ENCODE results near the gene FBXW4. TPM values are rescaled to one million over a fixed set of nuclear protein-coding genes. Genes with fewer than 3 reads are reported as not detected.

FBXW4 gene
- total and polyA plus RNA-seq, 2 donors = 47.2 to 55.5 TPM

DNA sequence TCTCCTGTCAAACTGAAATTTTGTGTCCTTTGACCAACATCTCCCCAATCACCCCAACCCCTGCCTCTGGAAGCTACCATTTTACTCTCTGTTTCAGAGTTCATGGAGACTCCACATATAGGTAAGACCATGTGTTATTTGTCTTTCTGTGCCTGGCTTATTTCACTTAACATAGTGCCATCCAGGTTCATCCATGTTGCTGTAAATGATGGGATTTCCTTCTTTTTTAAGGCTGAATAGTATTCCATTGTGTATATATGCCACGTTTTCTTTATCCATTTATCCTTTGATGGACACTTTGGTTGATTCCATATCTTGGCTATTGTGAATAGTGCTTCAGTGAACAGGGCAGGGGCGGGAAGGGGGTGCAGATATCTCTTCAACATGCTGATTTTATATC, 18.0 kb upstream of the FBXW4 start:
- no peaks in the 10 kb centered on the region for H3K36me3 ChIP-seq (ENCODE audit: insufficient read depth)
- no peak for DNase-seq (ENCODE audit: extremely low spot score)
- 73% methylated on average over 2 of the region's 2 CpGs for WGBS
- H3K4me3 ChIP-seq (ENCODE audit: low read depth, low read length) = no peak overlapping the region
- H3K4me1 ChIP-seq (ENCODE audit: insufficient read depth) = no peaks in the 10 kb centered on the region
- no peak overlapping the region for H3K27ac ChIP-seq (ENCODE audit: low read depth)

DNA sequence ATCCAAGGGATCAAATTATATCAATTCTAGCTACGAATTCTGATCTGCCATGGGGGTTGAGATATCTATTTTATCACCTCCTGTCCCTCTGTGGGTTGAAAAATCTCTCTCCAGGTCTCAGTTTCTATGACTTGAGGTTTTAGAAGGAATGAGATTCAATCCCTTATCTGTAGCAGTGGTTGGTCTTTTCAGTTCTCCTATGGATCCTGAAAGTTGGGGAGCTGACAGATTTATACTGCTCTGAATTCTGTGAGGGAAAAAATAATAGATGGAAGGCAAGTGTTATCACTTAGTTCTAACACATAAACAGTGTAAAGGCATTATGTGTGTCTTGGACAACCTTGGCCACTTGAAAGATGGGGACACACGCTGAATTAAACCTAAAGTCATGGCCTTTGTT, 15.8 kb upstream of the FBXW4 start:
- H3K36me3 ChIP-seq (ENCODE audit: insufficient read depth) = no peaks in the 10 kb centered on the region
- WGBS = 58% methylated on average over 2 of the region's 2 CpGs
- no peak for DNase-seq (ENCODE audit: extremely low spot score)
- H3K4me1 ChIP-seq (ENCODE audit: insufficient read depth) = no peaks in the 10 kb centered on the region
- H3K4me3 ChIP-seq (ENCODE audit: low read depth, low read length) = no peak overlapping the region
- no peak overlapping the region for H3K27ac ChIP-seq (ENCODE audit: low read depth)

DNA sequence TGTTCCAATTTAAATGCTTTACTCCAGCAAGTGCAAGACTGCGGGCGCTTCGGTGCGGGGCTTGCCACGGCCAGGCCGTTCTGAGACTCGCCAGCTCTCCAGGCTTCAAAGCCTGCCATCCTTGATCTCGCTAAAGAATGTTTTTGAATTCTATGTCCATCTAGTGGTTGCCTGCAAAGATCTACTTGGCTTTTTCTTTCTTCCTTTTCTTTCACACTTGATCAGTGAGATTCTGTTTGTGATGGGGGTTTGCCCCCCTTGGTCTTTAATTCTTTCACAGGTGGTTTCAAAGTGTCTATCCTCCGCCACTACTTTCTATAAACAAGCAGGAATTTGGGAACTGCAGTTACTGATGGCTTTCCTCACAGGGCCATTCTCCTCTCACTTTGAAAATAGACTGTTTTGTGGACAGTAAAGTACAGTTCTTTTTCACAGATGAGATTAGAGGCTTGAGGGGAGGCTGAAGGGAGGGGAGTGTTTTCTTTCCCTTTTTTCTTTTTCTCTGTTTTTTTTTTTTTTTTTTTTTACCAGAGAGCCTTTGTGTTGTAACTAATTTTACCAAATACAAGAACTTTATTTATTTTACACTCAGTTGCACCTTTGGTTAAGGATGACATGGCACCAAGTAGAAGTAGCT, 15.2 kb upstream of the FBXW4 start:
- DNase-seq (ENCODE audit: extremely low spot score) = no peak
- Histone ChIP-seq H3K36me3 (ENCODE audit: insufficient read depth) (no peaks in the 10 kb centered on the region), H3K27ac (ENCODE audit: low read depth) (no peak overlapping the region), H3K4me3 (ENCODE audit: low read depth, low read length) (no peak overlapping the region), H3K4me1 (ENCODE audit: insufficient read depth) (no peaks in the 10 kb centered on the region)
- WGBS = 30% methylated on average over 9 of the region's 9 CpGs

DNA sequence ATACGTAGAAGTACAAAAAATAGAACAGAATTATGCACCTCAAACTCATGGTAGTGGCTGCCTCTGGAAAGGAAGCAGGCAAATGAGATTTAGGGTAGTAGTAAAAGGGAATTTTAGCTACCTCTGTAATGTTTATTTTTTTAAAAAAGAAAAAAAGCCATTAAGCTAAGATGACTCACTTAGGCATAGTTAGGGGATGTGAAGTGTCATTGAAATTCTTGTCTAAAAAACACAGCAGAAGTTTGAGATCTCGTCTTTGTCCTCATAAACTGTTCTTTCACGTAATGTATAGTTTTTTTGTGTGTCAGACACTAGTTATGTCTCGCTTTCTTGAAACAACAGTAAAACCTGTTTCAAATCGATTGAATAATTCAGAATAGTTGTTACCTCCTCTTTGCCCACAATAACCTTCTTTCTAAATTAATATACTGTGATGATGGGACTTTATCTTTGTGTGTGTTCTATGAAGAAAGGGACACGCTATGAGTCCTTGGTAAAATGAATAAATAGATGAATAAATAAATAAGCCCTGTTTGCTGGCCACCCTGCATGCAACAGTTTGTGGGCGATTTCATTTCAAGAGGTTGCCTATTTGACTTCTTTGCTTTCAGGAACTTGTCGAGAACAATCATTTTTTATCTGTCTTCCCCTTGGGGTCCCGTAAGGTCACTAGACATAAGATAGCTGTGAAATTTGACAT, 14.5 kb upstream of the FBXW4 start:
- H3K4me3 ChIP-seq (ENCODE audit: low read depth, low read length) = no peak overlapping the region

DNA sequence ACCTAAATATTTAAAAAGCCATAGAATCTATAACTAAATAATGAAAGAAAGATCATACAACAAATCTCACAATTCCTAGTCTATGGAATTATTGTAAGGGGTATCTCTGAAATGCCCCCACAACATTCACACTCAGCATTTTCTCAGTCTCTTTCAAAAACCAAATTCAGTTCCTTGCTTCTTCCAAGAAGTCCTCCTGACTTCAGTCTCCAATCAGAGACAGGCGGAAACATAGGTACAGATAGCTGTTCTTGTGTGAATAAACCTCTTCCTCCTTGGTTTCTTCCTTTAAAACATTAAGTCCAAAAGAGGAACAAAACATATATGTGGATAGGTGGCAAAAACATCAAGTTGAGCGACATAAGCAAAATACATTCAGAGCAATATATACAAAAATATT, 13.9 kb upstream of the FBXW4 start:
- no peaks in the 10 kb centered on the region for H3K36me3 ChIP-seq (ENCODE audit: insufficient read depth)
- no peak overlapping the region for H3K27ac ChIP-seq (ENCODE audit: low read depth)
- no peak overlapping the region for H3K4me3 ChIP-seq (ENCODE audit: low read depth, low read length)
- no peak for DNase-seq (ENCODE audit: extremely low spot score)
- WGBS = 95% methylated on average over 2 of the region's 2 CpGs
- H3K4me1 ChIP-seq (ENCODE audit: insufficient read depth) = no peaks in the 10 kb centered on the region

More for the DNA sequence above, 14.5 kb upstream of the FBXW4 start:
- DNase-seq (ENCODE audit: extremely low spot score) = no peak
- Histone ChIP-seq H3K4me1 (ENCODE audit: insufficient read depth) (no peaks in the 10 kb centered on the region), H3K27ac (ENCODE audit: low read depth) (no peak overlapping the region), H3K36me3 (ENCODE audit: insufficient read depth) (no peaks in the 10 kb centered on the region)
- WGBS = 66% methylated on average over 9 of the region's 9 CpGs

DNA sequence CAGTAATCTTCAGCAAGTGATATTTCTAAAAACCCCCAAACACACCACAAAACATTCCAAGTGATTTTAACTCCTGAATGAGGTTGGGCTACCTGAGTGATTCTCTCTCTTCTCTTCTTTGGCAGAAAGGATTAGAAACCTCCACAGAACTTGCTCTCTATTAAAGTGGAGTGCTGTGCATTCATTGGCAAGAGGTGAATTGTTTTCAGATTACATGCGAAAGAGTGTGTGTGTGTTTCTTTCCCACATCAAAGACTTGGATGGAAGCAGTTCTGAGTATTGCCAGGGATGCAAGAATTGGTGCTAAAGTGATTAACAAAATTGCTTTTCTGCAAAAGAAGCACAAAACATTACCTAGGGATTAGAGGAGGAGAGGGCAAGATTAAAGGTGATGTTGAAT, 13.1 kb upstream of the FBXW4 start:
- no peaks in the 10 kb centered on the region for H3K4me1 ChIP-seq (ENCODE audit: insufficient read depth)
- H3K36me3 ChIP-seq (ENCODE audit: insufficient read depth) = no peaks in the 10 kb centered on the region
- H3K27ac ChIP-seq (ENCODE audit: low read depth) = no peak overlapping the region
- H3K4me3 ChIP-seq (ENCODE audit: low read depth, low read length) = no peak overlapping the region
- no peak for DNase-seq (ENCODE audit: extremely low spot score)
- 46% methylated on average over 1 of the region's 1 CpG for WGBS

DNA sequence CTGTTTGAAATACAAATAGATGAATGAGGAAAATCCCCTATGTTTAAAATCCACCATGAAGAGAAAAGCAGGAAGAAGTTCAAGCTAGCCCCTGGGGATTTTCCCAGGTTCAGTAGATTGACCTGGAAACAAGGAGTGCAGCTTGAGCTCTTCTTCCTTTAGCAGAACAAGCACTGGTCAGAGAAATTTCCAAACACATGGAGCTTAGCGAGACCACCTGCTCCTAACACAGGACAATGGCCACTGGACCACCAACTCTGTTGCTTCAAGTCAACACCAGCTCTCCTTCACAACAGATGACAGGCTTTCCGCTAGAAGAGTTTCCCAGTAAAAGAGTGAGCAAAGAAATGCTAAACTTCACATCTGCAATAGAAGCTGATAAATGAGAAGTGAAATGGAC, 9.4 kb upstream of the FBXW4 start:
- no peak overlapping the region for H3K27ac ChIP-seq (ENCODE audit: low read depth)
- H3K4me3 ChIP-seq (ENCODE audit: low read depth, low read length) = no peak overlapping the region
- 76% methylated on average over 2 of the region's 2 CpGs for WGBS
- no peaks in the 10 kb centered on the region for H3K36me3 ChIP-seq (ENCODE audit: insufficient read depth)
- no peak for DNase-seq (ENCODE audit: extremely low spot score)
- no peaks in the 10 kb centered on the region for H3K4me1 ChIP-seq (ENCODE audit: insufficient read depth)

DNA sequence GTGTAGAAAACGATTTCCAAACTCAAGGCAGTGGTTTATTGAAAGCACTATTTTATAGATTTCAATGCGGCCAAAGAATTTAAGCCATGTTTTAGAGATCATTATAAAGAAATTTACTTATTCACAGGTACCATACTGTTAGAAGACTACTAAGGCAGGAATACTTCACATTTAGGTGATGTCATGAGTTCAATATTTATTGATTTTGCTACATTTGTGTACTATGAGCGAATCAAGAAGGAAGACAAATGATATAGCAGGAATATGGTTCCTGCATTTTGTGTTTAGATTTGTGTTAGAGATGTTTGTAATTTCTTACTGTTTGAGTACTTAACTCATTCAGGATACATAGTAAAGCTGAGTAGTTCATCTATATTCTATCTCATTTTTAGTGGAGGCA, 1.7 kb upstream of the FBXW4 start:
- peaks cover 2% of the 10 kb centered on the region for H3K4me1 ChIP-seq (ENCODE audit: insufficient read depth)
- H3K27ac ChIP-seq (ENCODE audit: low read depth) = no peak overlapping the region
- no peak for DNase-seq (ENCODE audit: extremely low spot score)
- 95% methylated on average over 3 of the region's 3 CpGs for WGBS
- no peak overlapping the region for H3K4me3 ChIP-seq (ENCODE audit: low read depth, low read length)
- H3K36me3 ChIP-seq (ENCODE audit: insufficient read depth) = no peaks in the 10 kb centered on the region

DNA sequence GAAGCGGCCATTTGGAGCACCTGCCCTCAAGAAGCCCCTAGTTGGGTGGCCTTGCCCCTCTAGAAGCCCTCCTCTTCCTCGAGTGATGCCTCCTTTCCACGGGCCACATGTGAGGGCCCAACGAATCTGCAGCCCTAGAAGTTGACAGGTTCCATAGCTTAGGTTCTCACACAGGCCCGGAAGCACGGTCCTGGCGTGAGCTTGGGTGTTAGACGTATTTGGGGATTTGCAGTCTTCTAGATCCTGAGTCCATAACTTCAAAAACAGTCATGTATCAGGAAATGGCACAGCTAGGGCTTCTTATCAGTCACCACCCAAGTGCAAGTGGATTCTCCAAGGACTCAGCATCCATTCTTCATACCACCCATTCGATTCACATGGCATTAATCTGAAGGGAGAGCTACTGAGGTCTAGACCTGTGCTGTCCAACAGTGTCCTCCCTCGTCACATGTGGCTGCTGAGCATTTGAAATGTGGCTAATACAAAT, 477 bp upstream of the FBXW4 start:
- Histone ChIP-seq H3K4me3 (ENCODE audit: low read depth, low read length) (peak overlapping the region; percentile 64), H3K27ac (ENCODE audit: low read depth) (peak overlapping the region; percentile 97), H3K4me1 (ENCODE audit: insufficient read depth) (peaks cover 2% of the 10 kb centered on the region), H3K36me3 (ENCODE audit: insufficient read depth) (no peaks in the 10 kb centered on the region)
- WGBS = 72% methylated on average over 10 of the region's 10 CpGs
- DNase-seq (ENCODE audit: extremely low spot score) = no peak

DNA sequence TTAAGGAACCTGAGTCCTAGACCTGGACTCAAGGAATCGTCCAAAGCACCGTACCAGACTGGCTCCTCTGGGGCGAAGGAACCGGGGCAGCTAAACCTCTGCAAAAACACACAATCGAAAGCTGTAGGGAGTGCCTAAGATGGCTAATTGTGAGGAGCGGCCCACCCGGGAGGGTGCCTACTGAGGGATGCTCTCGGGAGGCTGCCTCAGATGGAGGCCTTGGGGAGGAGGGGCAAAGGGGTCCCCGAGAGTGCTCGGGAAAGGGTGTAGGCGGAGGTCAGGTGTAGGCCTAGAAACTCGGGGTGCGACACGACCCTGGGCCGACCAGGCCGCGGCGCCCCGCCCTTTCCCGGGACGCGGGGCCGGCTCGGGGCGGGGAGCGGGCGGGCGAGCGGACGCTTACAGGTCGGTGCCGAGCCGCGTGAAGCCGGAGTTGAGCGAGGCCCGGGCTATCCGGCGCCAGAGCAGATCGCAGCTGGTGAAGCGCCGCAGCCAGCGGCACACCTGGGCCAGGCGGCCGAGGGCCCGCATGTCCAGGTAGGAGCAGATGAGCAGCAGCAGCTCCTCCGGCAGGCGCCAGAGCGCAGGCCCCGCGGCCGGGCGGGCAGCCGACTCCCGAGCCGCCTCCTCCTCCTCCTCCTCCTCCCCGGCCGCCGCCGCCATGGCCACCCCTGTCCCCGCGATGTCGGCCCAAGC, 844 bp downstream of the FBXW4 start:
- Histone ChIP-seq H3K4me1 (ENCODE audit: insufficient read depth) (peaks cover 2% of the 10 kb centered on the region), H3K36me3 (ENCODE audit: insufficient read depth) (no peaks in the 10 kb centered on the region), H3K27ac (ENCODE audit: low read depth) (peak overlapping the region; percentile 97), H3K4me3 (ENCODE audit: low read depth, low read length) (peak overlapping the region; percentile 64)
- under 1% methylated on average over 60 of the region's 63 CpGs for WGBS
- no peak for DNase-seq (ENCODE audit: extremely low spot score)

DNA sequence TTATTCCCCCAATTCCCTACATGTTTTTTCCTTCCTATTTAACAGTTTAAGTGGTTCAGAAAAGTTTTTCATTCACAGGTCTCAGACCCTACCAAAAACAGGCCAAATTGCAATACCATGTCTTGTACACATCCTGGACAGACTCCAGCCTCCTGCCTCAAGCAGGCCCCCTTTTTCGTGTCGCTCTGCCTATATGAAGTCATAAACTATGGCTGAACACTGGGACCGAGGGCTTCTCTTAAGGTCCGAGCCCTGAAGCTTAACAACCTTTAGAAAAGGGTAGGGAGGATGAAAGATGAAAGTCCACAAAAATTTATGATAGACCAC, 1.4 kb downstream of the FBXW4 start:
- Histone ChIP-seq H3K36me3 (ENCODE audit: insufficient read depth) (no peaks in the 10 kb centered on the region), H3K27ac (ENCODE audit: low read depth) (peak overlapping the region; percentile 97), H3K4me3 (ENCODE audit: low read depth, low read length) (peak overlapping the region; percentile 64), H3K4me1 (ENCODE audit: insufficient read depth) (peaks cover 2% of the 10 kb centered on the region)
- no peak for DNase-seq (ENCODE audit: extremely low spot score)
- WGBS = 1% methylated on average over 4 of the region's 4 CpGs

DNA sequence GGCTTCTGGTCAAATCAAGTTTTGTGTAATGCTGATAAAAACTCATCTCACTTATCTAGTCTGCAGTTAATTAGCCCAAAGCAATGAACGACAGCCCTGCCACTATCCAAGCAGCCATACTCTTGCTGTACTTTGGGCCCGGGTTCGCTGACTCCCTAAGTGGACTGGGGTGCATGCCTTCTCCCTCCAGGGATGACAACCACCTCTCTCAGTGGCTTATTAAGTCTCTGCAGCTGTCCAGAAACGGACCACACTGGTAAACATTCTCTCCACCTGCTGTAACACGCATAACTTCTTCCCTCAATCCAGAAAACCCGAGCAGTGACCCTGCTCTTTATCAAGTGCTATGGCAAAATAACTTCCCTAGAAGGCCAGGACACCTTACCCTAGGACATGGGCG, 3.9 kb downstream of the FBXW4 start:
- H3K4me1 ChIP-seq (ENCODE audit: insufficient read depth) = peaks cover 2% of the 10 kb centered on the region
- DNase-seq (ENCODE audit: extremely low spot score) = no peak
- no peak overlapping the region for H3K27ac ChIP-seq (ENCODE audit: low read depth)
- WGBS = 63% methylated on average over 7 of the region's 7 CpGs
- H3K36me3 ChIP-seq (ENCODE audit: insufficient read depth) = no peaks in the 10 kb centered on the region
- no peak overlapping the region for H3K4me3 ChIP-seq (ENCODE audit: low read depth, low read length)

DNA sequence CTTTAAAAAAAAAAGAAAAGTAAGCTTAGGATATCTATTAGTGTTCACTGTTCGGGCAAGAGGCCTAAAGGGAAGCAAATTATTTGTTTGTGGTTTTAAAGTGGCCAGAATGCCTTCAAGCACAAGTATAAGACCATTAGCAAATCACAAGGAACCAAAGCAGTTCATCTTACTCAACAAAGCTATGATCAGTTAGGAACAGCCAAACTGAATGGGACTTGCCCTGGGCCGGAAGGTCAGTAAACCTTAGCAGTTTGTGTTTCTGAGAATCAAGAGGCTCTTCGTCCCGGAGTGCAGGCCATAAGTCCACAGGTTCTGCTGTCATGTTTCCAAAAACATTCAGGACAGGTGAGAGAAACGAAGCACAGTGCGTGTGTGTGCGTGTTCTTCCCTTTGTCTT, 4.5 kb downstream of the FBXW4 start:
- Histone ChIP-seq H3K4me1 (ENCODE audit: insufficient read depth) (peaks cover 2% of the 10 kb centered on the region), H3K27ac (ENCODE audit: low read depth) (no peak overlapping the region), H3K36me3 (ENCODE audit: insufficient read depth) (no peaks in the 10 kb centered on the region), H3K4me3 (ENCODE audit: low read depth, low read length) (no peak overlapping the region)
- WGBS = 81% methylated on average over 7 of the region's 7 CpGs
- no peak for DNase-seq (ENCODE audit: extremely low spot score)

DNA sequence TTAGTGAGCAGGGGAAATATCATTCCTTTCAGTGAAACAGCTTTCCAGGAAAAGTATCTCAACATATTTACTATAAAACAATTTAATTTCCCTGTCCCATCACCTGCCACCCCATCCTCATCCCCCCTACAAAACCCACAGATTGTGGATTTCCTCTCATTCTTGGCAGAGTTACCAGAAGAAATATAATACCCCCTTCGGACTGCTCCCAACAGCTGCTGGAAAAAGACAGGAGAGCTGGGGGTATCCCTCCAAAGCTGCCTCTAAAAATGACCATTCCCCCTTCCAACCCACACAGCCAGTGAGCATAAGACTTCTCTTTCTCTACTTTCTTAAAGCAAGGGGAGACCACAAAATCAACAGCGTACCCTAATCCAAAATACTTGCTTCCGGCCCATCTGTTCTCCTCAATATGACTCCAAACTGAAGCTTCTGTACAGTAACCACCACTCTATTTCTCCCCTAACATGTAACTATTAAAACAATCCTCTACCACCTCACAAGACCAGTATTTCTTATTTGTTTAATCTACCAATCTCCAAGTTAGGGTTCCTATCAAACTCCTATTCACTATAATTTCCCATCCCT, 7.8 kb downstream of the FBXW4 start:
- DNase-seq (ENCODE audit: extremely low spot score) = no peak
- H3K27ac ChIP-seq (ENCODE audit: low read depth) = no peak overlapping the region
- no peaks in the 10 kb centered on the region for H3K36me3 ChIP-seq (ENCODE audit: insufficient read depth)
- no peaks in the 10 kb centered on the region for H3K4me1 ChIP-seq (ENCODE audit: insufficient read depth)
- H3K4me3 ChIP-seq (ENCODE audit: low read depth, low read length) = no peak overlapping the region
- 70% methylated on average over 3 of the region's 3 CpGs for WGBS
